ENCODE data around the gene ASNSD1. TPM values are rescaled to one million over a fixed set of nuclear protein-coding genes. Genes with fewer than 3 reads are reported as not detected.

ASNSD1 gene
- total RNA-seq, 2 experiments from 2014 or later: 31.9 to 36.8 TPM

DNA sequence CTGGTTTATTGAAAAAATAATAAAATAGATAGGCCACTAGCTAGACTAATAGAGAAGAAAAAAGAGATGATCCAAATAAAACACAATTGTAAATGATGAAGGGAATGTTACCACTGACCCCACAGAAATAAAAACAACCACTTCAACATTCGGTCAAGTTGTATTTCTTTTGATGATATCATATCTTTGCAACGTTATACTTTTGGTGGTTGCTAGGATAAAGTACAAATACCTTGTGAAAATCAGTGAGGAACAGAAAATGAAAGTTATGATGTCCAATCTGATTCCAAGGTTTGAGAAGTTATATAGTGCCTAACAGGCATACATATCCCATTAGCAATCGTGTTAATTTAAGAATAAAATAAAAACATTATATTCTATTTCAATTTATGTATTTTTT lies 6.6 kb upstream of the ASNSD1 start:
- Histone ChIP-seq H3K4me2 (ENCODE audit: low read length) (no peak overlapping the region), H3K4me1 (ENCODE audit: insufficient read depth, low read length, poor library complexity, severe bottlenecking) (peaks cover 16% of the 10 kb centered on the region), H3K79me2 (ENCODE audit: insufficient read depth, low read depth, low read length) (no peaks in the 10 kb centered on the region), H3K27ac (ENCODE audit: low read depth, low read length, poor library complexity, severe bottlenecking) (no peak overlapping the region), H3K9me3 (ENCODE audit: low read length) (no peaks in the 10 kb centered on the region), H3K36me3 (ENCODE audit: insufficient read depth, low read length) (no peaks in the 10 kb centered on the region), H4K20me1 (ENCODE audit: insufficient read depth, low read length) (no peaks in the 10 kb centered on the region), H2AFZ (ENCODE audit: low read length) (no peak overlapping the region), H3K9me2 (ENCODE audit: insufficient read depth, low read length) (no peaks in the 10 kb centered on the region), H3K4me3 (ENCODE audit: low read depth, low read length, poor library complexity, severe bottlenecking) (no peak overlapping the region)
- no TSS peak for BruUV-seq (replicated peaks)
- ChIA-PET POLR2A (no interaction called here), CTCF (ENCODE audit: unreplicated experiment) (no interaction called here)
- intact Hi-C loops (cut with micrococcal nuclease; ENCODE audit: unreplicated experiment): no loop called here
- TF ChIP-seq EZH2phosphoT487 (IDR thresholded peaks at IDR 0.05; ENCODE audit: borderline replicate concordance, low read depth, low read length): no peak
- TF ChIP-seq, protein P1, sequence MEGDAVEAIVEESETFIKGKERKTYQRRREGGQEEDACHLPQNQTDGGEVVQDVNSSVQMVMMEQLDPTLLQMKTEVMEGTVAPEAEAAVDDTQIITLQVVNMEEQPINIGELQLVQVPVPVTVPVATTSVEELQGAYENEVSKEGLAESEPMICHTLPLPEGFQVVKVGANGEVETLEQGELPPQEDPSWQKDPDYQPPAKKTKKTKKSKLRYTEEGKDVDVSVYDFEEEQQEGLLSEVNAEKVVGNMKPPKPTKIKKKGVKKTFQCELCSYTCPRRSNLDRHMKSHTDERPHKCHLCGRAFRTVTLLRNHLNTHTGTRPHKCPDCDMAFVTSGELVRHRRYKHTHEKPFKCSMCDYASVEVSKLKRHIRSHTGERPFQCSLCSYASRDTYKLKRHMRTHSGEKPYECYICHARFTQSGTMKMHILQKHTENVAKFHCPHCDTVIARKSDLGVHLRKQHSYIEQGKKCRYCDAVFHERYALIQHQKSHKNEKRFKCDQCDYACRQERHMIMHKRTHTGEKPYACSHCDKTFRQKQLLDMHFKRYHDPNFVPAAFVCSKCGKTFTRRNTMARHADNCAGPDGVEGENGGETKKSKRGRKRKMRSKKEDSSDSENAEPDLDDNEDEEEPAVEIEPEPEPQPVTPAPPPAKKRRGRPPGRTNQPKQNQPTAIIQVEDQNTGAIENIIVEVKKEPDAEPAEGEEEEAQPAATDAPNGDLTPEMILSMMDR (conservative IDR thresholded peaks at IDR 0.05; ENCODE audit: low read length): no peak
- DNase-seq (ENCODE audit: low spot score): no peak

DNA sequence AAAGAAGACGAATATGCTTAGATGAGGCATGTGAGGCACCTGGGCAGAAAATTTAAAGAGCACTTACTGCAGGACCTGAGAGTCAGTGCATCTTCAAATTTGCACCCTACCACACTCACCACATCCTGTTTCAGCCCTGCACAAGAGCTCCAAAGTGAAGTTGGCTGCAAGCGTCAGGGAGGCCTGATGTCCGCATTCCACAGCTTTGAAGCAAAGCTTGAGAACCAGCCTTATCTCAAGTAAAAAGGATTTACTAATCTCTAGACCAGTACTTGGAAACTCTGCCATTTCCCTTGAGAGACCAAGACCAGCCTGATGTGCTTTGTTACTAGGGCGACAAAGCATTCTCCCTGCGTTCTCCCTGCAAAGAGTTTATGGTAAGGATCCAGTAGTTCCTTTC lies 3.4 kb upstream of the ASNSD1 start:
- ChIA-PET CTCF (ENCODE audit: unreplicated experiment) (no interaction called here), POLR2A (interaction anchor here (0.5 to 3.1 kb wide), 4 partner anchors 14 to 105 kb away, joined by 3 to 21 read pairs (median 4); partner anchors contain the start of gene OSGEPL1)
- Histone ChIP-seq H3K4me2 (ENCODE audit: low read length) (peak overlapping the region; percentile 36), H3K79me2 (ENCODE audit: insufficient read depth, low read depth, low read length) (peaks cover 15% of the 10 kb centered on the region), H4K20me1 (ENCODE audit: insufficient read depth, low read length) (peaks cover 10% of the 10 kb centered on the region; the same call in 1 of the 2 replicates), H3K36me3 (ENCODE audit: insufficient read depth, low read length) (no peaks in the 10 kb centered on the region), H2AFZ (ENCODE audit: low read length) (peak overlapping the region; percentile 90), H3K9me3 (ENCODE audit: low read length) (no peaks in the 10 kb centered on the region), H3K27ac (ENCODE audit: low read depth, low read length, poor library complexity, severe bottlenecking) (no peak overlapping the region), H3K9me2 (ENCODE audit: insufficient read depth, low read length) (no peaks in the 10 kb centered on the region), H3K4me3 (ENCODE audit: low read depth, low read length, poor library complexity, severe bottlenecking) (no peak overlapping the region), H3K4me1 (ENCODE audit: insufficient read depth, low read length, poor library complexity, severe bottlenecking) (peaks cover 28% of the 10 kb centered on the region)
- BruUV-seq (replicated peaks): no TSS peak
- intact Hi-C loops (cut with micrococcal nuclease; ENCODE audit: unreplicated experiment): no loop called here
- TF ChIP-seq EZH2phosphoT487 (IDR thresholded peaks at IDR 0.05; ENCODE audit: borderline replicate concordance, low read depth, low read length): no peak
- DNase-seq (ENCODE audit: low spot score): peak; percentile 26

- Histone ChIP-seq H3K9me2 (ENCODE audit: insufficient read depth, low read length) (no peaks in the 10 kb centered on the region), H3K9me3 (ENCODE audit: low read length) (no peaks in the 10 kb centered on the region), H3K36me3 (ENCODE audit: insufficient read depth, low read length) (no peaks in the 10 kb centered on the region), H2AFZ (ENCODE audit: low read length) (peak overlapping the region; percentile 90), H3K4me3 (ENCODE audit: low read depth, low read length, poor library complexity, severe bottlenecking) (no peak overlapping the region), H4K20me1 (ENCODE audit: insufficient read depth, low read length) (peaks cover 10% of the 10 kb centered on the region; the same call in 1 of the 2 replicates), H3K4me2 (ENCODE audit: low read length) (peak overlapping the region; percentile 36), H3K27ac (ENCODE audit: low read depth, low read length, poor library complexity, severe bottlenecking) (no peak overlapping the region), H3K4me1 (ENCODE audit: insufficient read depth, low read length, poor library complexity, severe bottlenecking) (peaks cover 32% of the 10 kb centered on the region), H3K79me2 (ENCODE audit: insufficient read depth, low read depth, low read length) (peaks cover 22% of the 10 kb centered on the region)
- BruUV-seq (replicated peaks): no TSS peak
- TF ChIP-seq, protein P1 (conservative IDR thresholded peaks at IDR 0.05; ENCODE audit: low read length): no peak
- TF ChIP-seq EZH2phosphoT487 (IDR thresholded peaks at IDR 0.05; ENCODE audit: borderline replicate concordance, low read depth, low read length): no peak
- intact Hi-C loops (cut with micrococcal nuclease; ENCODE audit: unreplicated experiment): no loop called here
- peak; percentile 17 for DNase-seq (ENCODE audit: low spot score)
- ChIA-PET POLR2A (interaction anchor here (0.6 to 3.1 kb wide), 7 partner anchors 8 to 111 kb away, joined by 3 to 21 read pairs (median 4); partner anchors contain the start of gene OSGEPL1), CTCF (ENCODE audit: unreplicated experiment) (no interaction called here)
Observed at GRCh38 chr2:189658306-189659212, 2.7 kb upstream of the ASNSD1 start.

Measured in OCI-LY7 (cell line).